ENCODE measurements around the gene ANK3.

Gene ANK3

DNA sequence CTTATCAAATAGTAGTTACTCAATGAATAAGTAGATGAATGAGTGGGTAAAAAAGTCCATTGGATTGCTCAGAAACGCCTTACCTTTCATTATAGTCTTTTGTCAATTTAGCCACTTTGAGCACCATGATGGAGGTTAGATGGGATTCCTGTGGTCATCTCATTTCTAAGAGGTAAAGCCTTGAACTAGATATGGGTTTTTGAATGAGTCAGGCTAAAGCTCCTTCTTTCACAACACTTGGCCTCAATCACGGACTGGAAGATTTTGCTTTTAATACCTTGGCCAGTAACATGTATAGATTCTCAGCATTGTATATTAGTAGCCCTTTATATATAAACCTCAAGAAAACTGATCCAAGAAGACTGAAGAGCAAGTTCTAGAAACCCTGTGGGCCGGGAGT lies 383.6 kb downstream of the ANK3 start:
- TF ChIP-seq, protein P1, sequence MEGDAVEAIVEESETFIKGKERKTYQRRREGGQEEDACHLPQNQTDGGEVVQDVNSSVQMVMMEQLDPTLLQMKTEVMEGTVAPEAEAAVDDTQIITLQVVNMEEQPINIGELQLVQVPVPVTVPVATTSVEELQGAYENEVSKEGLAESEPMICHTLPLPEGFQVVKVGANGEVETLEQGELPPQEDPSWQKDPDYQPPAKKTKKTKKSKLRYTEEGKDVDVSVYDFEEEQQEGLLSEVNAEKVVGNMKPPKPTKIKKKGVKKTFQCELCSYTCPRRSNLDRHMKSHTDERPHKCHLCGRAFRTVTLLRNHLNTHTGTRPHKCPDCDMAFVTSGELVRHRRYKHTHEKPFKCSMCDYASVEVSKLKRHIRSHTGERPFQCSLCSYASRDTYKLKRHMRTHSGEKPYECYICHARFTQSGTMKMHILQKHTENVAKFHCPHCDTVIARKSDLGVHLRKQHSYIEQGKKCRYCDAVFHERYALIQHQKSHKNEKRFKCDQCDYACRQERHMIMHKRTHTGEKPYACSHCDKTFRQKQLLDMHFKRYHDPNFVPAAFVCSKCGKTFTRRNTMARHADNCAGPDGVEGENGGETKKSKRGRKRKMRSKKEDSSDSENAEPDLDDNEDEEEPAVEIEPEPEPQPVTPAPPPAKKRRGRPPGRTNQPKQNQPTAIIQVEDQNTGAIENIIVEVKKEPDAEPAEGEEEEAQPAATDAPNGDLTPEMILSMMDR (IDR thresholded peaks at IDR 0.05; ENCODE audit: borderline replicate concordance, insufficient read depth, low read depth, low read length), result no peak
- H3K4me3 ChIP-seq (ENCODE audit: low read depth, low read length), result no peak overlapping the region

DNA sequence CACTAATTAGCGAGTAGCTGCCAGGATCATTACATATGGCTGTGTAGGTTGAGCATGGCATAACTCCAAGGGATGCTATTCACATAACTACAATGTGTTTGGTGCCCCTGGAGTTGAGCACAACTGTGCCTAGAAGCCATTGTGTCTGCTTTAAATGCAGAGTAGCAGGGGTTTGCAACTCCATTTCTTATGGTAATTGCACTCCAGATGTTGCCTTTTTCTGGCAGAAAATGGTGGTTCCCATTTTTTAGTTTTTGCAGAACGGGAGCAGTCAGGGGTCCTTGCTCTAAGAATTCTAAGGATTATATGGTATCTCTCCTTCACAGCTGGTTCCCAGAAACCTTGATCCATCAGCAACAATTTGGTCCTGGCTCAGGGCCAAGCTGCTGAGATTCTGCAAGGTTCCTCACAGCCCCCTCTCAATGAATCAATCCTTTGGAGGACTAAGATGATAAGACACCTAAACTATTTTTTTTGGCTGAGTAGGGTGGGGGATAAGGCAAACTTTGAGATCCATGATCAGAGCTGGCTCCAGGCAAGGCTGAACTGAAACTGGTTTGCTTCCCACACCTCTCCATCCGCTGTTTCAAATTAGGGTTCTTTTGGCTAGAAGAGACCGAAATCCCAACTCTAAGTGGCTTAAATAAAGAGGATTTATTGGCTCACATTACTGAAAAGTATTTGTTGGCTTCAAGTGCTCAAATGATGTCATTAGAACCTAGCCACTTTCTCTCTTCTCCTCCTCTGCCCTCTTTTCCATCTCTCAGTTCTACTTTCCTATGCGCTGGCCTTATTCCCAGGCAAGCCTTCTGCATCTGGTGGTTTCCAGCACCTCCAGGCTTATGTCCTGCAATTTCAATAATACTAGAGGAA lies 385.8 kb downstream of the ANK3 start:
- TF ChIP-seq, protein P1 (IDR thresholded peaks at IDR 0.05; ENCODE audit: borderline replicate concordance, insufficient read depth, low read depth, low read length), result no peak
- no peak overlapping the region for H3K4me3 ChIP-seq (ENCODE audit: low read depth, low read length)

DNA sequence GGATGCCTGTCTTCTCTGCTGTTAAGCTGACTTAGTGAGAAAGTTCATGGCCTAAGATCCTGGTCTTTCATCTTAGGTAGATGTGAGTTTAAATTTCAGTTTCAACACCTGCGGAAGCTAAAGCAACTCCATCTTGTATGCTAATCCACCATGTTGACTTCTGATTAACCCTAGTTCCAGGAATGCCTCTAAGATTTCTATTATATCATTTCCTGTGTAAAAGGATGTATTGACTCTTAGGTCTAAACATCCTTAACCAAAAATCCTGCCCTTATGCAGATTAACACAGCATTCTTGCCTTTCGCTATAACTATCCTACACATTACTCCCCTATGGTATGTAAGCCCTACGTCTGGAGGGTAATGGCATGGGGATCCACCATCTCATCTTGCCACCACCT lies 388.9 kb downstream of the ANK3 start:
- TF ChIP-seq, protein P1 (IDR thresholded peaks at IDR 0.05; ENCODE audit: borderline replicate concordance, insufficient read depth, low read depth, low read length), result no peak

GRCh38 chr10:59997827-59998525 lies 391.7 kb downstream of the ANK3 start:
- TF ChIP-seq, protein P1 (IDR thresholded peaks at IDR 0.05; ENCODE audit: borderline replicate concordance, insufficient read depth, low read depth, low read length), result no peak
- no peak overlapping the region for H3K4me3 ChIP-seq (ENCODE audit: low read depth, low read length)

More for the DNA sequence above, 388.9 kb downstream of the ANK3 start:
- no peak overlapping the region for H3K4me3 ChIP-seq (ENCODE audit: low read depth, low read length)

GRCh38 chr10:59995862-59996261 lies 393.8 kb downstream of the ANK3 start:
- H3K4me3 ChIP-seq (ENCODE audit: low read depth, low read length), result no peak overlapping the region
- TF ChIP-seq, protein P1 (IDR thresholded peaks at IDR 0.05; ENCODE audit: borderline replicate concordance, insufficient read depth, low read depth, low read length), result no peak

DNA sequence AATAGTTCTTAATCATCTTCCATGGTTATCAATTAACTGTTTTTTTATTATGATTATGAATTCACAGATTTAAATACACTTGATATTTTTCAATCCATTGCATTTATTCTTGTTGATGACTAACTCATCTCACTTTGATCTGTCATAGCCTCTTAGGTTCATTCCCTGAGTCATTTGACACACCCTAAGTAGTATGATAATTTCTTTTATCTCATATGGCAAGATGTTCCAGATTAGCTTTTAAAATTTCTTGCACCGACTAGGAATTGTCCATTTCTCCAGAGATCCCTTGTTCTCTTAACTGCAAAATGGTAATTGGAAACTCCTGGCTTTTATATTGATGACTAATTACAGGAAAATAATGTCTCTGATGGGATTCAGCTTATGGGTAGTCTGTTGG lies 395.7 kb downstream of the ANK3 start:
- TF ChIP-seq, protein P1 (IDR thresholded peaks at IDR 0.05; ENCODE audit: borderline replicate concordance, insufficient read depth, low read depth, low read length), result no peak
- no peak overlapping the region for H3K4me3 ChIP-seq (ENCODE audit: low read depth, low read length)

All from GM12875 (cell line).